ENCODE results near the gene NAPEPLD. TPM values are rescaled to one million over a fixed set of nuclear protein-coding genes. Genes with fewer than 3 reads are reported as not detected.

The NAPEPLD gene
- polyA plus RNA-seq, 1 donor from 2014 or later = 8.8 TPM

DNA sequence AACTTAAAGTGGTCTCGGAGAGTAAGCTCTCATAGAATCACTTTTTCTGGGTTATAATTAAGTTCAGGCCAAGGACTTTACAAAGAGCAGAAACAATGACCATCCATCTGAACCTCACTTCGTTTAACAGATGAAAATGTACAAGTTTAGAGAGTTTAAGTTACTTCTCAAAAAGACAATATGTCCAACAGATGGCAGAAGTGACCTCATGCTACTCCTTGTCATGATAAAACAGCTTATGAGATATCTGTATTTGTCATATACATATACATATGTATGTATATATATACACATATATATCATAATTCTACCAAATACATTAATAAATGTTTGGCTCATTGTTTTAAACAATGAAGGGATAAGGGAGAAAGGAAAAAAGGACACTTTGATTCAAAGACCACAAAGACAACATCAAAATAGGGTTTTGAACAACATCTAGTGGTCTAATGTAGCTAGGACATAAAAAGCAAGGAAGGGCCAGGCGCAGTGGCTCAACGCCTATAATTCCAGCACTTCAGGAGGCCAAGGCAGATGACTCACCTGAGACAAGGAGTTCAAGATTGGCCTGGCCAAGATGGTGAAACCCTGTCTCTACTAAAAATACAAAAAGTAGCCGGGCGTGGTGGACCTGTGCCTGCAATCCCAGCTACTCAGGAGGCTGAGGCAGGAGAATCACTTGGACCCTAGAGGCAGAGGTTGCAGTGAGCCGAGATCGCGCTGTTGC lies 17.8 kb downstream of the NAPEPLD start:
- H3F3A ChIP-seq (ENCODE audit: insufficient read depth, low read length, poor library complexity, severe bottlenecking) = no peaks in the 10 kb centered on the region
- no peak overlapping the region for H3K4me2 ChIP-seq (ENCODE audit: low read length)
- H3K79me2 ChIP-seq (replicated peaks; ENCODE audit: insufficient read depth, low read length) = no peaks in the 10 kb centered on the region
- H3K27me3 ChIP-seq (ENCODE audit: insufficient read depth, low read depth, low read length) = no peaks in the 10 kb centered on the region
- no peaks in the 10 kb centered on the region for H3K9me2 ChIP-seq (ENCODE audit: insufficient read depth, low read length)
- H2AFZ ChIP-seq (ENCODE audit: low read depth, low read length) = no peak overlapping the region
- H3K4me3 ChIP-seq (ENCODE audit: low read length) = no peak overlapping the region
- H3K9ac ChIP-seq (ENCODE audit: low read length) = no peak overlapping the region
- H3K9me3 ChIP-seq (ENCODE audit: low read length) = no peaks in the 10 kb centered on the region
- H4K20me1 ChIP-seq (ENCODE audit: insufficient read depth) = no peaks in the 10 kb centered on the region
- H3K27ac ChIP-seq (ENCODE audit: low read length) = no peak overlapping the region
- no peak for TF ChIP-seq POLR2AphosphoS5 (IDR thresholded peaks at IDR 0.05)
- TF ChIP-seq MXI1 (conservative IDR thresholded peaks at IDR 0.05; ENCODE audit: poor library complexity, severe bottlenecking) = no peak
- no peak for TF ChIP-seq TAF1 (IDR thresholded peaks at IDR 0.05; ENCODE audit: low read depth)
- TF ChIP-seq, protein P1, sequence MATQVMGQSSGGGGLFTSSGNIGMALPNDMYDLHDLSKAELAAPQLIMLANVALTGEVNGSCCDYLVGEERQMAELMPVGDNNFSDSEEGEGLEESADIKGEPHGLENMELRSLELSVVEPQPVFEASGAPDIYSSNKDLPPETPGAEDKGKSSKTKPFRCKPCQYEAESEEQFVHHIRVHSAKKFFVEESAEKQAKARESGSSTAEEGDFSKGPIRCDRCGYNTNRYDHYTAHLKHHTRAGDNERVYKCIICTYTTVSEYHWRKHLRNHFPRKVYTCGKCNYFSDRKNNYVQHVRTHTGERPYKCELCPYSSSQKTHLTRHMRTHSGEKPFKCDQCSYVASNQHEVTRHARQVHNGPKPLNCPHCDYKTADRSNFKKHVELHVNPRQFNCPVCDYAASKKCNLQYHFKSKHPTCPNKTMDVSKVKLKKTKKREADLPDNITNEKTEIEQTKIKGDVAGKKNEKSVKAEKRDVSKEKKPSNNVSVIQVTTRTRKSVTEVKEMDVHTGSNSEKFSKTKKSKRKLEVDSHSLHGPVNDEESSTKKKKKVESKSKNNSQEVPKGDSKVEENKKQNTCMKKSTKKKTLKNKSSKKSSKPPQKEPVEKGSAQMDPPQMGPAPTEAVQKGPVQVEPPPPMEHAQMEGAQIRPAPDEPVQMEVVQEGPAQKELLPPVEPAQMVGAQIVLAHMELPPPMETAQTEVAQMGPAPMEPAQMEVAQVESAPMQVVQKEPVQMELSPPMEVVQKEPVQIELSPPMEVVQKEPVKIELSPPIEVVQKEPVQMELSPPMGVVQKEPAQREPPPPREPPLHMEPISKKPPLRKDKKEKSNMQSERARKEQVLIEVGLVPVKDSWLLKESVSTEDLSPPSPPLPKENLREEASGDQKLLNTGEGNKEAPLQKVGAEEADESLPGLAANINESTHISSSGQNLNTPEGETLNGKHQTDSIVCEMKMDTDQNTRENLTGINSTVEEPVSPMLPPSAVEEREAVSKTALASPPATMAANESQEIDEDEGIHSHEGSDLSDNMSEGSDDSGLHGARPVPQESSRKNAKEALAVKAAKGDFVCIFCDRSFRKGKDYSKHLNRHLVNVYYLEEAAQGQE (IDR thresholded peaks at IDR 0.05; ENCODE audit: borderline replicate concordance) = no peak
- no peak for TF ChIP-seq CTCF (IDR thresholded peaks at IDR 0.05; ENCODE audit: poor library complexity, severe bottlenecking)
- no peak for TF ChIP-seq RAD21 (conservative IDR thresholded peaks at IDR 0.05)
- no peak for TF ChIP-seq SMC3 (conservative IDR thresholded peaks at IDR 0.05; ENCODE audit: poor library complexity)
- TF ChIP-seq EZH2 (IDR thresholded peaks at IDR 0.05; ENCODE audit: borderline replicate concordance, insufficient read depth, low read length, poor library complexity, severe bottlenecking) = no peak
- TF ChIP-seq EP300 (conservative IDR thresholded peaks at IDR 0.05; ENCODE audit: poor library complexity, severe bottlenecking) = no peak
- peaks cover 3% of the 10 kb centered on the region for H3K36me3 ChIP-seq (ENCODE audit: insufficient read depth, low read length)

DNA sequence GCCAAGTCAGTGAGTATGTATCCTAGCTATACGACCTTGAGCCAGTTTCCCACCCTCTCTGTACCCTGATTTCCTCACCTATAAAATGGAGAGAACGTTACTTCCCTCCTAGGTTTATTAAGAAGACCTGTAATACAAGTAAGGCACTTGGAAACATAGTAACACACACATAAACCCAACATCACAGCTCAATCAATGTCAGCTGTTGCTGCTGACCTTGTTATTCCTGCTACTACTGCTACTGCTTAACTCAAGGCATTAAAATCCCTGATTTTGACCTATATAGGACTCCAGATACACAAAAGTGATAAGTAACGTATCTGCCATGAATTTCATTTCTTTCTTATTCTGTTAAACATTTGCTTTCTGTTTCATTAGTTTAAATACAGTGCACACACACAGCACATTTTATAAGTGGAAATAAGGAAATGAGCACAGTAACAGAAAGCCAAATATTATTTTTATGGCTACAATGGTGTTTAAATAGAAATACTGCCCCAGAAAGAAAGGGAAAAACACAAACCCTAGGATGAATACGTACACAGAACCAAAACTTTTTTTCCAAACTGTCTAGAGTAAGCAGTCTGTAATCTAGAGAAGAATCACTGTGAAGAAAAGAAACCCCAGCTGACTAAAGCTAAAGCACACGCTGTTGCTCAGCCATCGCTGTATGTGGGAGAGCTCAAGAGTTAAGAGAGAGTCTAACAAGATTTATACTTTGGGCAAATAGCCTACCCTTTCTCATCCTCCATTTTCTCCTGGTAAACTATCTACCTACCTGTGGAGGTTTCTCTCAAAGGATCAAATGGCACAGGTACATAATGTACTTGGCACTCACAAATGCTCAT lies 19.0 kb downstream of the NAPEPLD start:
- no peak overlapping the region for H3K9ac ChIP-seq (ENCODE audit: low read length)
- no peaks in the 10 kb centered on the region for H3K27me3 ChIP-seq (ENCODE audit: insufficient read depth, low read depth, low read length)
- H3K36me3 ChIP-seq (ENCODE audit: insufficient read depth, low read length) = peaks cover 3% of the 10 kb centered on the region
- no peaks in the 10 kb centered on the region for H3F3A ChIP-seq (ENCODE audit: insufficient read depth, low read length, poor library complexity, severe bottlenecking)
- no peak overlapping the region for H3K27ac ChIP-seq (ENCODE audit: low read length)
- H3K9me3 ChIP-seq (ENCODE audit: low read length) = no peaks in the 10 kb centered on the region
- H3K9me2 ChIP-seq (ENCODE audit: insufficient read depth, low read length) = no peaks in the 10 kb centered on the region
- no peak overlapping the region for H3K4me3 ChIP-seq (ENCODE audit: low read length)
- TF ChIP-seq POLR2AphosphoS5 (IDR thresholded peaks at IDR 0.05) (no peak), CTCF (IDR thresholded peaks at IDR 0.05; ENCODE audit: poor library complexity, severe bottlenecking) (no peak), RAD21 (conservative IDR thresholded peaks at IDR 0.05) (no peak), EZH2 (IDR thresholded peaks at IDR 0.05; ENCODE audit: borderline replicate concordance, insufficient read depth, low read length, poor library complexity, severe bottlenecking) (no peak), TAF1 (IDR thresholded peaks at IDR 0.05; ENCODE audit: low read depth) (no peak), SMC3 (conservative IDR thresholded peaks at IDR 0.05; ENCODE audit: poor library complexity) (no peak), EP300 (conservative IDR thresholded peaks at IDR 0.05; ENCODE audit: poor library complexity, severe bottlenecking) (no peak), MXI1 (conservative IDR thresholded peaks at IDR 0.05; ENCODE audit: poor library complexity, severe bottlenecking) (no peak)
- TF ChIP-seq, protein P1 (IDR thresholded peaks at IDR 0.05; ENCODE audit: borderline replicate concordance) = no peak
- no peak overlapping the region for H2AFZ ChIP-seq (ENCODE audit: low read depth, low read length)
- no peaks in the 10 kb centered on the region for H4K20me1 ChIP-seq (ENCODE audit: insufficient read depth)
- no peak overlapping the region for H3K4me2 ChIP-seq (ENCODE audit: low read length)
- H3K79me2 ChIP-seq (replicated peaks; ENCODE audit: insufficient read depth, low read length) = no peaks in the 10 kb centered on the region
